Inflammatory macrophage (primary cell): ENCODE measurements around the gene SMIM5.
"Not testable (repeated sequence)": the region's sequence is repeated elsewhere in the genome, so short reads cannot be mapped to it uniquely, and the experiment has no call there.

ENCODE experiments used
- DNase-seq, 2 donors: peaks; one replicate each; pipeline ENCODE4 v3.0.0-alpha.2; 2020 to 2022

SMIM5 gene

DNA sequence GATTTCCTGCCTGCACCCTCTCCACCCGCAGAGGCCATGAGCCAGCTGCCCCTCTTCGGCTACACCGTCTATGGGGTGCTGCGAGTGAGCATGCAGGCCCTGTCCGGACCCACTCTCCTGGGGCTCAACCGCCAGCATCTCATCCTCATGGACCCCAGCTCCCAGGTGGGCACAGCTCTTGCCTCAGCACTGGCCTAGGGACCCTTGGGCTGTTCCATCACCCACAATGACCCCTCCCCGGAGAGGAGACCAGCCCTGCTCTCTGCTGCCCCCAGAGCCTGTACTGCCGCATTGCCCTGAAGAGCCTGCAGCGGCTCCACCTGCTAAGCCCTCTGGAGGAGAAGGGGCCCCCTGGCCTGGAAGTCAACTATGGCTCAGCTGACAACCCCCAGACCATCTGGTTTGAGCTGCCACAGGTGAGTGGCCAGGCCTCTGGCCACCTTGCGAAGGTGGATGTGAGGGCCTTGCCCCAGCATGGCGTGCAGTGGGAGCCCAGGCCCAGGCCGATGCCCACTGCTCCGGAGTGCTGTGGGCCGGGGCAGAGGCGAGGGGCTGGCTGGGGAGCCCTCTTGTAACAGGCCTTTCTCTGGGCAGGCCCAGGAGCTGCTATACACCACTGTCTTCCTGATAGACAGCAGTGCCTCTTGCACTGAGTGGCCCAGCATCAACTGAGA lies 7.3 kb upstream of the SMIM5 start:
- peak in 1 of 2 donors; percentile 8 for DNase-seq

DNA sequence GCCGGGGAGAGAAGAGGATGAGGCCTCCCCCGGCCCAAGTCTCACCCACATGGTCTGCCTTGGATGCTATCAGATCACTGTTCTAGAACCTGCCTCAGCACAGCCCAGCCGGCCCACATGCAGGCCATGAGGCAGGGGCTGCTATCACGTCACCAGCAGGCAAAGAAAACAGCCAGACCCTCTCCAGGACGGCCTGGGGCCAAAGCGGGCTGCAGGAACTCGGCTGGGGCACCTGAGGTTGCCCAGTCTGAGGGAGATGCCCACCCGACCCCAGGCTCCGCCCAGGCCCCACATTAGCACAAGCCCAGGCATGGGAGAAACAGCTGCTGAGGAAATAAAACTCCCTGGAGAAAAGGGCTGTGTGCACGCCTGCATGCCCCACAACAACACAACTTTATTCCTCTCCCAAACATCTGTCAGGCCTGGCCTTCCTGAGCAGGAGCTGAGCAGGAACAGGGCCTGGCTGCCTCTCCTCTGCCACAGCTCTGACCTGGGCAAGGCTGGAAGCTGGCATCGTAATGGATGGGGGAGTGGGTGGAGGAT lies 6.7 kb upstream of the SMIM5 start:
- DNase-seq, result no peak

GRCh38 chr17:75627094-75627493 lies 6.1 kb upstream of the SMIM5 start:
- DNase-seq, result no peak

DNA sequence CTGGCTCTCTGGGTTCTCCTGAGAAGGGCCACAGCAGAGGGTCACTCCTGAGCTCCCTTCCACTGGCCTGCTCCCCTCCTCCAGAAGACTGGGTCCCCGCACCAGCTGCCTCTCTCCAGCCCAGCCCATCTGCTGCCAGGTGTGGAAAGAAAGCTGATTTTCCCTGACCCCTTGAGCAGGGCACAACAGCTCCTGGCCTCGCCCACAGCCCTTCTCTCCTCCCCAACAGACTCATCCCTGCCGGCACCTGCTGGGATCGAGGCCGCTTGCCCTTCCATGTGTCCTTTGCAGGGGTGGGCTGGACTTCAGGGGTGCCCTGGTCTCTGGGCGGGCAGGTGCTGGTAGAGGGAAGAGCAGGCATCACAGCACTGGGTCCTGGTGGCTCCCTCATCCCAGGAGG lies 4.8 kb upstream of the SMIM5 start:
- DNase-seq, result no peak

GRCh38 chr17:75629157-75629556 lies 4.1 kb upstream of the SMIM5 start:
- no peak for DNase-seq

GRCh38 chr17:75630071-75630917 lies 2.9 kb upstream of the SMIM5 start:
- DNase-seq, result no peak

DNA sequence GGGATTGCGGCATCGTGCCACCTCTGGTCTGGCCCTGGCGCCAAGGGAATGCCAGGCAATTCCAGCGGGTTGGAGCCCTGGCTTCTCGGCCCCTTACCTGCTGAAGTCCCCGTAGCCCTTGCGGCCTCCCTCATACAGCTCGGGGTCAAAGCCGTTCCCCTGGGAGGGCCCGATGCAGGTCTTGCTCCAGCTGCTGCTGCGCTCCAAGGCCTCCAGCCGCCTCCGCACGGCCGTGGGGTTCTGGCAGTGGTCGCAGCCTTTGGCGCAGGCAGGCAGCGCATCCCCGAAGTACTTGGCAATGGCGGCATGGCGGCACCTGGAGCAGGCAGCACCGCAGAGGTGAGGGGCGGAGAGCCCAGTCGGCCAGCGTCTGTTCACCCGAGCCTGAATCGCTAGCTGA lies 1.9 kb upstream of the SMIM5 start:
- DNase-seq, result no peak

DNA sequence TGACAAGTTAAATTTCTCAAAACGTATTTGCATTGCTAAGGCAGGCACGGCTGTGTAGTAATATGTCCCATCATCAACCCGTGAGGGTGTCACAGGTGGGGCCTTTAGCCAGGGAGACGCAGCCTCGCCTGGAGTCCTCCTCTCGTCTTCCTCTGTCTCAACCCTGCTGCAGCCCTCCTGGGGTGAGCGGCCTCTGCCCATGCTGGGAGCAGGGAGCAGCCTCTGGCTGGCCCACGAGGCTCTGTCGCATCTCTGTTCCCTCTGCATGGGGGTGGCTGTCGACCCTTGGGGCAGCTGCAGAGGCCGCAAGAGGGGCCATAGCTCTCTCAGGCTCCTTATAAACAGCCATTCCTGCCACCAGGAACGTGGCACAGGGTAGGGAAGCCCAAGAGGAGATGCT lies 806 bp upstream of the SMIM5 start:
- no peak for DNase-seq

- DNase-seq, result peak; percentile 38 to 72
These were observed 497 bp downstream of the SMIM5 start for GRCh38 chr17:75633486-75634375.

DNA sequence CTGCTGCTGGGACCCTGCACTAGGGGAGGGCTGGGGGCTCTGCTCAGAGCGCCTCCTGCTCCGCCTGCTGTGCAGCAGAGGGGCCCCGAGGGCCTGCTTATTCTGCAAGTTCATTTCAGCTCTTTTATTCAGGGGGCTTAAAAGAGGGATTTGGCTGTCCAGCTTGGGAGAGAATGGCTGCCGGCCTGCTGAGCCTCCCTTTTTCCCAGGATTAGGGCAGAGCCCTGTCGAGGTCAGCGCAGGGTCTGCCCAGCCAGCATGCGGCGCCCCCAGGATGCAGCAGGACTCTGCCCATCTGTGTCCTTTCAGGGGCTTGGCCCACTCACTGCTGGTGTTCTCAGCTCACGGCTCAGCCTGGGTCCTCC lies 1.1 kb downstream of the SMIM5 start:
- no peak for DNase-seq

DNA sequence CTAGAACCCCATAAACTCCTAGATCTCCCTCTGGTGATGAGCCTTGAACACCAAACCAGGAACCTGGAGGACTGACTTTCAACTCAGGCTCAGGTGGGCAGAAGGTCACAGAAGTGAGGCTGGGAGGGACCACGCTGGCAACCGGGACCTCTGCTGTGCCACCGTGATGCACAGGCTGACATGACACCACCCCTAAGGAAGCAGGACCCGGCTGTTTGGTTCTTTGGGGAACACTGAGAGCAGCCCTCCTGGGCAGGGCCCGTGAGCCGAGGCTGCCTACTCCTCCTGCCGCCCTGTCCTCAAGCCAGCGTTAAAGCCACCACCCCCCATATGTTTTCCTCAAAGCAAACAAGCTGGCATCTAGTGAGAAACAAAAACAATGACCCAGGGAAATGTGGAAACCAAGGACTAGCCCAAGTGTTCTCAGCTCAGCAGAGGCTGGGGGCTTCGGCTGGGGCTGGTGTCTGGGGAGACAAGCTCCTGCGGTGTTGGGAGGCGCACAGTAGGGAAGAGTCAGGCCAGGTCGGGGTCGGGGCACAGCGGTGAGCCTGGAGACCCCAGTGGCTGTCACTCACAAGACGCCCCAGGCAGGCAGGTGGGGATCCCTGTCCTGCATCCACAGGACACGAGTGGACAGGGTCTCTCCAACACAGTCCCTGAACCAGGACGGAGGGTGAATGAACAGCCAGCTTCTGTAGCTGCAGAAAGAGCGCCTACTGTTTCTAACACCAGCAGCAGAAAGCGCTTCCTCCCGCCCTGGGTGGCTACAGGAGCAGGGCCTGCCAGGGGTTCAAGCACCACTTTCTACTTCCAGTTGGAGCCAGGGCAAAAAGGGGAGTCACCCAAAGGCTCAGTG lies 1.7 kb downstream of the SMIM5 start:
- no peak for DNase-seq

GRCh38 chr17:75635610-75636202 lies 2.5 kb downstream of the SMIM5 start:
- DNase-seq, result no peak

- no peak for DNase-seq
These were observed 3.3 kb downstream of the SMIM5 start for GRCh38 chr17:75636381-75637142.

- DNase-seq, result no peak
These were observed 3.9 kb downstream of the SMIM5 start for GRCh38 chr17:75637143-75637538.

DNA sequence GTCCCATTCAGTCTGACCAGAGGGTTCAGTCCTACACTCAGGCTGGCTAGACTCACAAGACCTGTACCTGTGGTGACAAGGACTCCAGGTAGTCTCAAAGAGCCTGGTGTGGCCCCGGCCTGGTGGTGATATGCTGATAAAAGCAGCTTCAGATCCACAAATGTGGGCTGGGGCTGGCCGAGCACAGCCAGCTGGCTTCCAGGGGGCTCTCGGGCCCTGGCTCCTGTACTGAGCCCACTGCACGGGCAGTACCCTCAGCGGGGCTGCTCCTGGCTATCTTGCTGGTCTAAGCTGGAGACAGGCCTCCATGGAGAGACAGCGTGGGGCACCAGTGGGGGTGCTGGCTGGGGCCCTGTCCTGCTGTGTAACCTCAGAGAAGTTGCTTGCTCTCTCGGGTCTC lies 4.3 kb downstream of the SMIM5 start:
- DNase-seq, result no peak

DNA sequence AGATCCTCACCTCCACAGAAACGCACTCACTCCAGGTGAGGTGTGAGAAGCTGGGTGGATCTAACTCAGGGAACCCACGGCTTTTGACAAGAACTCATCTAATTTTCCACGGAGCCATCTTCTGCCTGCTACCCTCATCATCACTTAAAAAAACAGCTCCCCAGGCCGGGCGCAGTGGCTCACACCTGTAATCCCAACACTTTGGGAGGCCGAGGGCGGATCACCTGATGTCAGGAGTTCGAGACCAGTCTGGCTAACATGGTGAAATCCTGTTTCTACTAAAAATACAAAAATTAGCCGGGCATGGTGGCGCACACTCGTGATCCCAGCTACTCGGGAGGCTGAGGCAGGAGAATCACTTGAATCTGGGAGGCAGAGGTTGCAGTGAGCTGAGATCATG lies 4.8 kb downstream of the SMIM5 start:
- not testable (repeated sequence) for DNase-seq

GRCh38 chr17:75638893-75639292 lies 5.7 kb downstream of the SMIM5 start:
- DNase-seq, result no peak

GRCh38 chr17:75639327-75639726 lies 6.1 kb downstream of the SMIM5 start:
- no peak for DNase-seq

- DNase-seq, result no peak
These were observed 6.7 kb downstream of the SMIM5 start for GRCh38 chr17:75639771-75640555.

- no peak for DNase-seq
These were observed 7.4 kb downstream of the SMIM5 start for GRCh38 chr17:75640556-75641119.
